GM12892 (cell line): ENCODE results near the gene SLC2A3.

Source experiments
- POLR2A ChIP-seq: IDR thresholded peaks from 2 replicates; pipeline ENCODE4 v1.6.1; 2011; ENCODE audit warnings: low read depth, low read length, control low read depth
- POLR2AphosphoS5 ChIP-seq: IDR thresholded peaks from 2 replicates; pipeline ENCODE4 v1.6.1; 2011; ENCODE audit warnings: low read depth, low read length, control low read depth

DNA sequence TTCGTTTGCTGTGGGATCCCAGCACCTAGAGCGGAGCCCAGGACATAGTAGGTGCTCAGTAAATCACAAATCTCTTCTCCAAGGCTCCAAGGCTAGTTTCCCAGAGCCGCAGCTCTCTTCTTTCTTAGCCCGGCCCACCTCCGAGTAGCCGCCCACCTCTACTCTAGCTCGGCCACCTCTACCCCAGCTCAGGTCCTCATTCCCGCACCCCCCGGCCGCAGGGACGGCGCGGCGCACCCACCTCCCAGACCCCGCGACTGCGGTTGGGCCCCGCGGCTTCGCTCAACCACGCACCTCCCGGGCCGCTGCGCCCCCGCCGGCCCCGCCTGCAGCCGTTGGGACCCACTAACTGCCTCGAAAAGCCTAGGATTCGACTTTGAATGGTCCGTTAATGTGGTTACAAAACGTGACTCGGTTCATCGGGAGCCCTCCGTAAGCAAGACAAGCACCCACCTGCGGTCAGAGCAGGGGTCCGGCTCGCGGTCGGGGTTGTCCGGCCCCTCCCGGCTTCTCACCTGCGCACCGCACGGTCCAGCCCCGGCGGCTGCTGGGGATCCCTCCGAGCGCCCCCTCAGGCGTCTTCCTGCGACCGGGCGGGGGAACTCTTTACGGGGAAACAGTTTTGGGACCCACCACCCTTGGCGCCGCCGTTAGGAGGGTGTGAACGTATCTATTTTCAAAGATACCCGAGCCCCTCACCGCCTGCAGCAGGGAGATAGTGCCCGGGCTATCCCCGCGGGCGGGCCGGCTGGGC is 63.2 kb downstream of the SLC2A3 start, which contains the start of gene SLC2A14:
- TF ChIP-seq POLR2AphosphoS5 = no peak
- TF ChIP-seq POLR2A = no peak
